ENCODE data around the gene TBCD.

DNA sequence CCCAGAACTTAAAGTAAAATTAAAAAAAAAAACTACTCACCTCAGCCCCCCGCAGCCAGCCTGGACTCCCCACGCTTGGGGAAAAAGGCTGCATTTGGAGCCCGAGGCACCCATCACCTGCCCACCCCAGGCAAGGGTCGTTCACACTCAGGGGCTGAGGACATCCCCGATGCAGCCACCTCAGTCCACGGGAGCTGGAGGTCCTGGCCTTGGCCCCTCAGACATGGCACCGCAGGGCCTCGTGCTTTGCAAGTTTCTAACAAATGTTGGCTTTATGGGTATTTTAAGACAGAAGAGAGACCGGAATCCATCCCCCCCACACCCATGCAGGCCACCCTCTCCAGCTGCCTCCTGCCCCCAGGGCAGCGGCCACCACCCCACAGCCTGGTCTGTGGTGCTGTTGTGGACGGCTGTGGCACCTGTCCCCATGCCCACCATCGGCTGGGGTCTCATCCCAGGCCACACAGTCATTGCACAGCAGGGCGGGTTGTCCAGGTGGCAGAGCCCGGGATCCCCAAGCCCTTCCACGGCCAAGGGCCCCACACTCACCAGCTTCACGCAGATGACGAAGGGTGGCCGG lies 204.4 kb downstream of the TBCD start:
- no peak for TF ChIP-seq EP300 (IDR thresholded peaks at IDR 0.05)
- TF ChIP-seq POLR2A (IDR thresholded peaks at IDR 0.05), result no peak
